ENCODE data around the gene TXNRD2. TPM values are rescaled to one million over a fixed set of nuclear protein-coding genes. Genes with fewer than 3 reads are reported as not detected.
A peak's percentile ranks its signal among the peaks of the same experiment; 100 is the strongest.
"Not testable (repeated sequence)": the region's sequence is repeated elsewhere in the genome, so short reads cannot be mapped to it uniquely, and the experiment has no call there.

The TXNRD2 gene
- total RNA-seq, 1 donor from 2014 or later: 15.0 TPM

- DNase-seq (ENCODE audit: low read depth): no peak
These were observed 6.6 kb upstream of the TXNRD2 start for GRCh38 chr22:19948057-19948760.

DNA sequence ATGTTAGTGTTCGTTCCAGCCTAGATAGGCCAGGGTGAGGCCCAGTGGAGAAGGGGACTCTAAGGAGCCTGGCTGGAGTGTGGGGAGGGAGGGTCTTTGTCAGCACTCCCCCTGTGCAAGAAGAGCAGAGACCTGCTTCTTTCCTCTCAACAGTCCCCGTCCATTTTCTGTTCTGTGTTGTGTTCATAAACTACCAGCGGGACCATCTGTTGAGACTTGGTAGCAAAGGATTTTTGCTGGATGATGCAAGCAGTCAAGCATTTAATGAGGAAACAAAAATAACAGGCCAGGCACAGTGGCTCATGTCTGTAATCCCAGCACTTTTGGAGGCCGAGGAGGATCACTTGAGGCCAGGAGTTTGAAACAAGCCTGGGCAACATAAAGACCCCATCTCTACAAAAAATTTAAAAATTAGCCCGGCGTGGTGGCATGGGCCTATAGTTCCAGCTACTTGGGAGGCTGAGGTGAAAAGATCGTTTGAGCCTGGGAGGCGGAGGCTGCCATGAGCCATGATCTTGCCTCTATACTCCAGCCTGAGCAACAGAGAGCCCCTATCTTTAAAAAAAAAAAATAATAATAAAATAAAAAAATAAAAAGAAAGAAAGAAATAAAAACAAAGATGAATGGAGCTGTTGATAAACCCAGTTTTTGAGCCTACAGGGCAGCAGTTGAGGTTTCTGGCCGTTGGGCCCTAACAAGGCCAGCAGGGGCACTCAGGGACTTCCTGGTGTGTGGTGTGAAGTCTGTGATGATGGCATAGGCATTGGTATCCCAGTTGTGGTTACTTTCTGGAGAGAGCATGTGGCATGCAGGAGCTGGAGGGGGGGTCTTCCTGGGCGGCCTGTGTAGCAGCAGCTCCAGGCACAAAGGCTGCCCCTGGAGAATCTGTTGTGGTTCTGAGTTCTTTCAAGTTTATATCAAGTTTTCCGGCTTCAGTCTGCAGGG lies 1.7 kb upstream of the TXNRD2 start:
- peak; percentile 76 for DNase-seq (ENCODE audit: low read depth)

DNA sequence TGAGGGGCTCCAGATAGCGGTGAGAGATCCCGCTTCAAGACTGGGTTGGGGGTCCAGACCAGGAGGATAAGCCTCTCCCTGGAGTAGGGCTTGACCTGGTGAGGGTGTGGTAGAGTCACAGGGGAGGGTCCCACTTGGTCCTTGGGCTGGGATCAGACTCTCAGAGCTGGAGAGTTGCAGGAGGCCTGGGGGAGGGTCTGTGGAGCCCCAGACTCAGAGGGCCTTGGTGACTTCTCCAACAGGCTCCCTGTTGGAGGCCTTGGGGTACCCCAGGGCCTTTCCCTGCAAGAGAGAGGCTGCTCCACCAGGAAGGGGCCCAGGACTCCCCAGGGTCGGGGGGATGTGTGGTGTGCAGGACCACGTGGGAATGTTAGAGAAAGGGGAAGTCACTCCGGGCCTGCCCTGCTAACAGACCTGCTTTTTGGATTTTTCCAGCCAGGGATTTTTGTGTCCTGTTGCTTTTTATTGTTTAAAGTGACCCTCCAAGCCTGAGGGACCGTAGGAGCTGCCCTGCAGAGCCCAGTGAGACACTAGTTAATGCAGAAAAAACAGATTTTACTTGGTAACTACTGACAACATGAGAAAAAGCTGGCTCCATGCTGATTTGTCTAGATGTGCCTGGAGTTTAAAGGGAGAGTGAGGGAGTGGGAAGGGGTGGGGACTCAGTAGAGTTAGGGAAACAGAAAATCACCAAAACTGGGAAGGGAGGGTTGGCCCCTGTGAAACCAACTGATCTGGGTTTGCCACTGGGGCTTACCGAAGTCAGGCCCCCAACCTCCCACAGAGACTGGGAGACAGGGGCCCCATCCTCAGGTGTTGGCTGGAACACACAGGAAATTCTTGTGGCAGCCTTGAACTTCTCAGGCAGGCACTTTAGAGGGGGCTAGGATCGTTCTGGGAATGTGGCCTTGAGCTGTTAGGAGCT lies 801 bp upstream of the TXNRD2 start:
- DNase-seq (ENCODE audit: low read depth): peak; percentile 56

DNA sequence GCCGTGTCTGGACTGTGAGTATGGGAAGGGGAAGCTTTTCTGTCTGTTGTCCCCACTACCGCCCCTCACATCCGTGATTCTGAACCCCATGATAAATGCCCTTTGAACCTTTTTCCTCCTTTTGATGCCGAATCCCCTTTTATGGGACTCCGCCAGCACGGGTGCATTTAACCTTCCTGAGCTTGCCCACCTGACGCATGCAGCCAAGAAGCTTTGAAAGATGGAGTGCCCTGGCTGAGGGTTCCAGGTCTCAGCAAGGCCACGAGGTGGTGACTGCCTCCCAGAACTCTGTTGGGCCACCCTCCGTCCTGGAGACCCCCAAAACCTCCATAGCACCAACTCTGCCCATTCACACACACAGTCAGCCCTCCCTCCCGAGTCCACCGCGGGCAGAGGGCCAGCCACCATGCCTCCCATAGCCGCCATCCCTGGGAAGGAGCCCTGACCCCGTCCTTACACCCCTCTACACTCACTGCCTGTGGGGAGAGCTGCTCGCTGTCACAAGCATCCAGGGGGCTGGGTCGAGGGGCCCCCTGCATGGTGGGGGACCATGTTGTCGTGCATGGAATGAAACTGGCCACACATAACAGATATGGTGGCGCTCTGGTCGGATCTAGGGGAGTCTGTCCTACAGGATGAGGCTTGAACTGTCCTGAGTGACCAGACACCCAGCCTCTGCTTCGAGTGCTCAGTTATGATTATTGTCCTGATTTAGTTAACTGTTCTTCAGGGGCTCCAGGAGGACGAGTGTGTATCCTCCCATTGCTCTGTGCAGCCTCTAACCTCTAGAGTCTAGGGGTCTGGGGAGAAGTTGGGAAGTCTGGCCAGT lies 868 bp downstream of the TXNRD2 start:
- DNase-seq (ENCODE audit: low read depth): no peak

GRCh38 chr22:19937616-19938473 lies 3.8 kb downstream of the TXNRD2 start:
- no peak for DNase-seq (ENCODE audit: low read depth)

DNA sequence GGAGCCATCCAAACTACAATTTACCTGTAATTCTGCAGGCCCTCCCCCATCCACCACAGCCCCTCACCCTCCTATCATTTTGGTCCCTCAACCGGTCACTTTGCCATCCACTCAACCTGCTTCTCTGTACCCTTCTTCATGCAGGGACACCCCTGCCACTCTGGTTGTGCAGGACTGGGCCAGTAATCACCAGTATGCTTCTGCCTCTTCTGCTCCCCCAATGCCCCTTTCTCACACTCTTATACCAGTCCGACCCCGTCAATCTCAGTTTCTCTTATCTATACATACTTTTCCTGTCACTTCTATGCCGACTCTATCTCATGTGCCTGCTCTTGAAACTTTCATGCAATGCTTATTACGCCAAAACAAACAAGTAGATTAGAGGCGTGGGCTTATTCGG lies 5.1 kb downstream of the TXNRD2 start:
- no peak for DNase-seq (ENCODE audit: low read depth)

- DNase-seq (ENCODE audit: low read depth): not testable (repeated sequence)
These were observed 6.4 kb downstream of the TXNRD2 start for GRCh38 chr22:19935123-19935718.

DNA sequence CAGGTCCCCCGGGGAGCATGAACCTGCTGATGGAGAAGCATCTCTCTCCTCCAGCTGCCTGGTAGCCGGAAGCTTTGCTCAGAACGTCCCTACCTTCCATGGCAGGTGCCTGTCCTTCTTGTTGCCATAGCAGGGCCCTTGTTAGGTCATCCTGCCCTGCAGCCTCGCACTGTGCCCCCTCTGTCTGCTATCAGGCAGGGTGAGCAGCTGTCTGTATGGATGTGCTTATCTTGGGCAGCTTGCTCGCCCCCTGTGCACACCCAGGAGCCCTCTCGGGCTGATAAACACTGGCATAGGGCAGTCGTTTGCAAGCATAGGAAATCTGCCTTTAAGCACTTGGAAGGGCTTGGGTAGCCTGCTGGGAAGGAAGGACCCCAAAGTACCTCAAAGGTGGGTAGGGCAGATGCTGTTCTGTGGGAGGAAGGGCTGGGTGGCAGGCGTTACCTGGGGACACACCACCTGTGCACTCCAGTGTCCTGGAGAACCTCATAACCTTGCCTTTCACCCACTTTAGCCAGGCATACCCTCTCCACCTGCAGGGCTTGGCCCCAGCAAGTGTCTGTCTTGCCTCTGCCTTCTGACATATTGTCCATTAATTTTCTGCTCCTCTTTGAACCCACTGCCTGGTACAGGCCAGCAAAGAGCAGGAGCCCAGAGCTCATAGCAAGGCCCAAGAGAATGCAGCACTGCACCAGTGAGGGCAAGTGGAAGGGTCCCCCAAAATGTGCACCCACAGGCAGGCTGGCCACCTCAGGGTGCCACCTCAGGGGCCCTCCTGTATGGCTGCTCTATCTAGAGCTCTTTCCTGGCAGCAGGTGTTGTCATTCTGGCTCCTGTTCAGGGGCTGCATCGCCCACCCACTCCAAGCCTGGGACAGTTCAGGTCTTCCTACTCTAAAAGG lies 8.0 kb downstream of the TXNRD2 start:
- no peak for DNase-seq (ENCODE audit: low read depth)

- DNase-seq (ENCODE audit: low read depth): no peak
These were observed 9.0 kb downstream of the TXNRD2 start for GRCh38 chr22:19932367-19933206.

DNA sequence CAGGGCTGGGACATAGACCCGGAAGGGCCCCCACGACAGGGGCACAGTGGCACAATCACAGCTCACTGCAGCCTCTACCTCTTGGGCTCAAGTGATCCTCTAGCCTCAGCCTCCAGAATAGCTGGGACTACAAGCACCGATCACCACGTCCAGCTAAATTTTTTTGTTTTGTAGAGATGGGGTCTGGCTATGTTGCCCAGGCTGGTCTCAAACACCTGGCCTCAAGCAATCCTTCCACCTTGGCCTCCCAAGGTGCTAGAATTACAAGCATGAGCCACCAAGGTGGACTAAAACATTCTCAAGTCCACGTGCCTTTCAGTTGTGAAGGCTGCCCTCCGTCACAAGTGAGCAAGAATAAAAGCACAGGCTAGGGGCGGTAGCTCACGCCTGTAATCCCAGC lies 10.1 kb downstream of the TXNRD2 start:
- DNase-seq (ENCODE audit: low read depth): no peak

DNA sequence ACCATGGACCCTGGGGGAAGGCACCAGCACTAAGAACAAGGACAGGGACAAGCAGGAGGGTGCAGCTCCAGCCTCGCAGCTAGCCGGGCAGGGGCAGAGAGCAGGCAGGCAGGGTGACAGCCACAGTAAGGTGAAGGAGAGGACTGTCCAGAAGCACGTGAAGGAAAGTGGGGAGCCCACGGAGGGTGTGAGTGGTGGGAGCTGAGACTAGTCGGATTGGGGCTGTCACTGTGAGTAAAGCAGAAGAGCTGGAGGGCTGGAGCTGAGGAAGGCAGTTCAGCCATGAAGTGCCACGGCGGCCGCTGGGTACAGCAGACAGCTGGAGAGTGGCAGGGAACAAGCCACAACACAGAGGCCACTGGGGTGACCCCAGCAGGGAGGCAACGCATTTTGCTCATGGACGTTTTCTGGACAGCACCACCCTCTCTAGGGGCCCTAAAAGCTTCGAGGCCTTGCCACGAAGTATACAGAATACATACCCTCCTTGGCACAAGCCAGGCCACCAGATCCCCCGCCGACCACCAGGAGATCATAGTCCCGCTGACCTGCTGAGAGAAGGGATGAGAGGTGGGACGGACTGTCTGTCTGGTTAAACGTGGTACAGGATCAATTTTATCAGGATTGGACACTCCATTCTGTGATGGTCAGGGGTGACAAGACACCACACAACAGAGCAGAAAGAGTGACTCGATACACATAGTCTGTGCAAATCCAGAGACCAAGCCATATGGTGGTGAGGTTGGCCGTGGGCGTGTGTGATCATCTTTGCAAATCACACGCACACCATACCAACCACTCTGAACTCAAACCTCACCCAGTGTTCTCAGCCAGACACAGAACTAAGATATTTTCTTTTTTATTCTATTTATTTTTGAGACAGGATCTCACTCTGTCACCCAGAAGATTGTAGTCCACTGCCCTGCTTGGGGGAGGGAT lies 10.8 kb downstream of the TXNRD2 start:
- DNase-seq (ENCODE audit: low read depth): no peak

- DNase-seq (ENCODE audit: low read depth): no peak
These were observed 11.8 kb downstream of the TXNRD2 start for GRCh38 chr22:19929586-19930550.

GRCh38 chr22:19928207-19928606 lies 13.4 kb downstream of the TXNRD2 start:
- no peak for DNase-seq (ENCODE audit: low read depth)

DNA sequence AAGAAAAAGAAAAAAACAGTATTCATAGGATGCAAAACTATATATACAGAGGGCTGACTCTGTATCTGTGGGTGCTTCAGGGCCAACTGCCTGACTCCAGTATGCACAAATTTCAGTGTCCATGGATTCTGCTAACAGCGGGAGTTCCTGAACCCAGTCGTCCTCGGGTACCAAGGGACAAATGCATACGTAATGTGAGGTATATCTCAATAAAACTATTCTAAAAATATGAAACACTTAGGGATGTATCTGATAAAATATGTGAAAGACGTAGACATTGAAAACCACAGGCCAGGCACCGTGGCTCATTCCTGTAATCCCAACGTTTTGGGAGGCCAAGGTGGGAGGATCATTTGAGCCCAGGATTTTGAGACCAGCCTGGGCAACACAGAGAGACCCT lies 13.9 kb downstream of the TXNRD2 start:
- no peak for DNase-seq (ENCODE audit: low read depth)

DNA sequence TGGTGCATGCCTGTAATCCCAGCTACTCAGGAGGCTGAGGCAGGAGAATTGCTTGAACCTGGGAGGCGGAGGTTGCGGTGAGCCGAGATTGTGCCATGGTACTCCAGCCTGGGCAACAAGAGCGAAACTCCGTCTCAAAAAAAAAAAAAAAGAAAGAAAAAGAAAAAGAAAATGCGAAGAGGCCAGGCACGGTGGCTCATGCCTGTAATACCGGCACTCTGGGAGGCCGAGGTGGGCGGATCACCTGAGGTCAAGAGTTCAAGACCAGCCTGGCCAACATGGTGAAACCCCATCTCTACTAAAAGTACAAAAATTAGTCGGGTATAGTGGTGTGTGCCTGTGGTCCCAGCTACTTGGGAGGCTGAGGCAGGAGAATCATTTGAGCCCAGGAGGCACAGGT lies 15.6 kb downstream of the TXNRD2 start:
- not testable (repeated sequence) for DNase-seq (ENCODE audit: low read depth)
